ENCODE data around the gene MCTS1.

DNA sequence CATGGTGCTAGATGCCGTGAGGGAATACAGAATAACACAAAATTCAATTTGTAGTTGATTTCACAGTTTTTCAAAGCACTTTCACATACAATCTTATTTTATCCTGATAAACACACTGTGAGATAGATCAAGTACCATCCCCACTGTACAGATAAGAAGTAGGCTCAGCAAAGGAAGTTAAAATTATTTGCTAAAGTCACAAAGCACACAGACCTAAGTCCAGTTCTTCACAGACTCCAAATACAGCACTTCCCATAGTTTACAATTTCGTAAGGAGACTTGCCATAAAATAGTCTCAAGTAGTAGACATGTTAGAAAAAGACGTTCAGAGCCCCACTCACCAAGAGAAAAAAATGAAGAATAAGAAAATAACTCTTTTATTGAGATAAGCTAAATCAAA lies 35.3 kb upstream of the MCTS1 start:
- TF ChIP-seq CTCF (IDR thresholded peaks at IDR 0.05): no peak
- no peak for TF ChIP-seq POLR2A (IDR thresholded peaks at IDR 0.05)
- no peak for TF ChIP-seq EP300 (IDR thresholded peaks at IDR 0.05)
